H1 (cell line): ENCODE results near the gene ZFYVE21. TPM values are rescaled to one million over a fixed set of nuclear protein-coding genes. Genes with fewer than 3 reads are reported as not detected.

Source experiments
- PHF8 ChIP-seq: fragments of 200-600 bp; sonication (generic); conservative IDR thresholded peaks from 2 replicates; pipeline ENCODE4 v1.7.1; 2012; ENCODE audit warnings: low read depth, mild to moderate bottlenecking, inconsistent platforms, low read length, moderate library complexity
- SAP30 ChIP-seq: fragments of 300-600 bp; sonication (generic); IDR thresholded peaks from 2 replicates; pipeline ENCODE4 v1.7.1; 2012; ENCODE audit warnings: low read length, moderate library complexity, mild to moderate bottlenecking, inconsistent platforms; ENCODE audit not compliant: insufficient read depth, insufficient replicate concordance
- polyA plus RNA-seq, 7 experiments: library from polyadenylated mRNA; depleted of rRNA in 3 of 7; stranded (reverse) in 5 of 7; unstranded in 2 of 7; fragments of >200 nt in 5 of 7; fragments of 200-250 nt in 2 of 7; gene quantifications; 1 replicate in 5 of 7; 2 replicates in 1 of 7; 4 replicates in 1 of 7; pipeline versions ENCODE4 v1.2.1 to v1.2.3, GENCODE V29; 2011 to 2013; ENCODE audit warnings: missing spikeins in 2 of 7, mixed read lengths in 2 of 7
- total RNA-seq: library from RNA; stranded (reverse); fragmentation: NEBNext Ultra II Directional; extraction: Animal tissue kit (Norgen Biotek cat#: 25700); gene quantifications from 2 replicates; pipeline ENCODE4 v1.2.1, GENCODE V29; 2021

Gene ZFYVE21
- total and polyA plus RNA-seq, 2 of the 8 experiments (the other 6 are each of a cell fraction or from before 2014, with no cell fraction given): 53.4 to 127 TPM

DNA sequence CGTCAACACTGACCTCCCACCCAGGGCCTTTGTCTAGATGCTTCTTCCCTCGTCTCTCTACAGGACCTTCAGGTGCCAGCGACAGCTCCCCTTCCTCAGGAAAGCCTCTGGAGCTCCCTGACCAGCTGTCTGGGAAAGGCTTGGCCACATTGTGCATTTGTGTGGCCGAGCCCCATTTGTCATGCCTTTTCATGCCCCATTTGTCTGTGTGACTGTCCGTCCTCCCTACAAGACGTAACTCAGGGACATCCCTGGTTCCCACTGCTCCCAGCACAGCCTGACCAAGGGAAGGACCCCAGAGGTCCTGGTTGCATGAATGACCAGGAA, 23.8 kb downstream of the ZFYVE21 start (continued):
- no peak for TF ChIP-seq PHF8
- TF ChIP-seq SAP30: no peak
